NCI-H146 treated with DMSO at 0.1 percent for 48 hours (cell line): ENCODE measurements around the gene DRAP1.

Experiments used
- DNase-seq: peaks from one replicate; lab custom pipeline; 2025; ENCODE audit not compliant: unreplicated experiment; lab: John Stamatoyannopoulos, UW

The DRAP1 gene

DNA sequence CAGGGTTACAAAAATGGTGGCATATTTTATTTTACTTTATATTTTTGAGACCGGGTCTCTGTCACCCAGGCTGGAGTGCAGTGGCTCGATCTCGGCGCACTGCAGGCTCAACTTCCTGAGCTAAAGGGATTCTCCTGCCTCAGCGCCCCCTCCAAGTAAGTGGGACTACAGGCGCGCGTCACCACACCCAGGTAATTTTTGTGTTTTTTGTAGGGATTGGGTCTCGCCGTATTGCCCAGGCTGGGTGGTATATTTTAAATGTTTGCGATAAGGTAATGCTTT lies 18.4 kb upstream of the DRAP1 start:
- DNase-seq = no peak

DNA sequence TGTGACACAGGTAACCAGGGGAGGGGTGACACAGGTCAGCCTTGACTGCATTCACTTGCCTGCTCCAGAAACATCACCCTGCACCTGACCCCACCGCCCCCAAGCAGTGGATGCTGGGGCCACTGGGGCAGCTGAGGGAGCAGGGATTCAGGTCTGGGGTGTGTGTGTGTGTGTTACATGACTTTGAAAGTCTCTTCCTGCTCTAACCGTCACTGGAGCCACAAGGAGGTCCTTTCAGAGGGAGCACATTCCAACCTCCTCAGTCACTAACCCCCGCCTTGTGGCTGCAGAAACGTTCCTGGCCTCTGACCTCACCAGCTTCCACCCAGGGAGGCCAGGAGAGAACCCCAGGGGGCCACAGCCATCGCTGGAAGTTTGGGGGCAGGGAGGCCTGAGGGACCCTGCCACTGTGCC lies 16.2 kb upstream of the DRAP1 start:
- DNase-seq = no peak

DNA sequence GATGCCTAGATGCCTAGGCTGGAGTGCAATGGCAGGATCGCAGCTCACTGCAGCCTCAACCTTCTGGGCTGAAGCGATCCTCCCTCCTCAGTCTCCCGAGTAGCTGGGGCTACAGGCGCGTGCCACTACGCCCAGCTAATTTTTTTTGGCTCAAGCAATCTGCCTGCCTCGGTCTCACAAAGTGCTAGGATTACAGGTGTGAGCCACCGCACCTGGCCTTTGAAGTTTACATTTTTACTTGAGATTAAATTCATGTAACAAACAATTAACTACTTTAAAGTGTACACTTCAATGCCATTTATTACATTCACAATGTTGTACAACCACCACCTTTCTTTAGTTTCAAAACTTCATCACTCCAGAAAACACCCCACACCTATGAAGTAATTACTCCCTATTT lies 15.5 kb upstream of the DRAP1 start:
- no peak for DNase-seq

DNA sequence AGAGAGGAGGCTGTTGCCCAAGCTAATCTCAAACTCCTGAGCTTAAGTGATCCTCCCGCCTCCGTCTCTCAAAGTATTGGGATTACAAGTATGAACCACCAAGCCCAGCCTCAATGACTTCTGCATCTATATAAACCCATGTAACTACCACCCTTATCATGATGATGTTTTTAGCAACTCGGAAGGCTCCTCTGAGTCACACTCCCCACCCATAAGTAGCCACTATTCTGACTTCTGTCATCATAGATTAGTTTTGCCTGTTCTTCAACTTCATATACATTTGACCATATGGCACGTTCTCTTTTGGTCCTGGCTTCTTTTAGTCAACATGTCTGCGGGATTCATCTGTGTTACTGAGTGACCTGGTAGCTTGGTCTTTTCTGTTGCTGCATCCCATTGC lies 12.6 kb upstream of the DRAP1 start:
- no peak for DNase-seq

DNA sequence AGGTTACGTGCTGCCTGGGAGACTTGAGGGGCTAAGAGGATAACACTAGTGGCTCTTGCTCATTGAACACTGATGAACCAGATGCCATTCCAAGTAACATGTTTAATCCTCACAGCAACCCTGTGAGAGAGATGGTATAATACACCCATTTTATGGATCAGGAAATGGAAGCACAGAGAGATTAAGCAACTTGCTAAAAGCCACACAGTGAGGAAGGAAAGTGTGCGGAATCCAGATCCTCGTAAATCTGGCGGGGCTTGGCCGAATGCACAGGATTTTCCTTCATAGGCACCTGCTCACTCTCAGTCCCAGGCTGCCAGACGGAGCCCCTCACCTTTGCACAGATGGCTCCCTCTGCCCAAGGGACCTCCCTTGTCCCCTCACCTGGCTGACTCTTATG lies 11.3 kb upstream of the DRAP1 start:
- DNase-seq = no peak

DNA sequence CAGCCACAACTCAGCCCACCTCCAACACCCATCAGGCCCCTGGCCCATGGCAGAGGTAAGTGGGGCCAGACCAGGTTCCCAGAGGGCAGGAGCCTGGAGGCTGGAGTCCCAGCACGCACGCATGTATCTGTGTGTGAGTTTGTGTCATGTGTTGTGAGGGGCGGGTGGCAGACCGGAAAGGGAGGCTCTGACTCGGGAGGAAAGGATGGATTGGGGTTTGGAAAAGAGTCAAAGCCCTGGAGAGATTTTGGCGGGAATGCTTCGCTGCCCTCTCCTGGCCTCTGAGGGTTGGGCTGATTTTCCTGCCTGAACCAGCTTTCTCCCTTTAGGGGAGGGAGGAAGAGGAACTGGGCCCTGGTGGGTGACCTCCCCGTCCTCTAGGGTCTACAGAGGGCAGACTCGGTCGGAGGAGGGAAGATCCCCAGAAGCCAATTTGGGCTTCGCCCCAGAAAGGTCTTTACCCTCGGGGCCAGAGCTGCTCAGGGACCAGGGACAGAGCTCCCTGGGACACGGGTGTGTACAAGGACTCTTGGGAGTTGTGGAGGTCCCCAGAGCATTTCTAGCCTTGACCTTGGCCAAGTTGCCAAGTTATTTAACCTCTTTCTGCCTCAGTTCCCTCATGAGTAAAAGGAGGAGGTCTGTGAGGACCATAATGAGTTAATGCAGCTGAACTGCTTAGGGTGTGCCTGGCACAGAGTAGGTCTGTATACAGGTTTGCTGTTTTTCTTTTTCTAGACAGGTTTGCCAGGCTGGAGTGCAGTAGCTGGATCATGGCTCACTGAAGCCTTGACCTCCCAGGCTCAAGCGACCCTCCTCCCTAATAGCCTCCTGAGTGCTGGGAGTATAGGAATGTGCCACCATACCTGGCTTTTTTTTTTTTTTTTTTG lies 7.3 kb upstream of the DRAP1 start:
- DNase-seq = no peak

DNA sequence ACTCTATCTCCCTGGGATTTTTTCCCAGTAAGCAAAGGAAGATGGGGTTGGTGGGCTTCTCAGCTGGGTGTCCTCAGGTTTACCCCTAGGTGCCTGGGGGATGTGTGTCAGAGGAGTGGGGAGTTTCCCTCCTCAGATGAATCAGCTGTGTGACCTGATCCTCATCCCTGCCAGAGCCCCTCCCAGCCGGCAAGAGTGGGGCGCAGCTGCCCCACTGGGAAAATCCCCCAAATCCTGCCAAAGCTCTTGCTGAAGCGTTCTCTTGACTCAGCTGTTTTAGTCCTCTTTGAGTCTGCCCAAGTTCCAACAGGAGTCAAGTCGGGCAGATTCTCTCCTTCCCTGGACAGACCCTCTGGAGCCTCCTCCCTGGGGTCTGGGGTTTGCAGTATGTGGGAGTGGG lies 6.4 kb upstream of the DRAP1 start:
- no peak for DNase-seq

DNA sequence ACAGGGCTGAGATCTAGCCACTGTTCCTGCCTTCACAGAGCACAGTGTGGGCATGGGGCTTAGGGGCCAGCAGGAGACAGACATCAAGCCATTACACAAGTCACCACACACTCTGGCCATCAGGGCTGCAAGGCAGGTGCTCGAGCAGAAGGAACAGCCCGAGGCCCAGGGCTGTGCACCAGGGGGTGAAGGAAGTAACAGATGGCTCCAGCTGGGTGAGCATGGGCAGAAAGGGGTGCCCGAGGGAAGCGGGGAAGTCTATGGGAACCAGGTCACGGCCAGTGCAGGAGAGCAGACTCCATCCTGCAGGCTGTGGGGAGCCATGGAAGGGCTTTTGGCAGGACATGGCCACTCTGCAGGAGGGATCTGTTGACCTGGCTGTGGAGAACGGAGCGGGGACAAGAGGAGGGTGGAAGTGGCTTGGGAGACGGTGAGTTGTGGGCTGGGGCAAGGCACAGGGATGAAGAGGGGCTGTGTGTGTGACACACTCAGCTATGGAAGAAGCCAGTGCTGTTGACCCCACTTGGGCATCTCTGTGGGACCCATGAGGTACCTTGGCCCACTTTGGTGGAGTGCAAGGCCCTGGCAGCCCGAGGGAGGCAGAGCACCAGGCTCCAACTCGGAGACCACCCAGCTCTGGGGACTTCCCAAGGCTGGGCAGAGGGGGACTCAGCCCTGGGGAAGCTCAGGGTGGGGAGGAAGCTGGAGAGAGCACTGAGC lies 4.0 kb upstream of the DRAP1 start:
- DNase-seq = no peak

DNA sequence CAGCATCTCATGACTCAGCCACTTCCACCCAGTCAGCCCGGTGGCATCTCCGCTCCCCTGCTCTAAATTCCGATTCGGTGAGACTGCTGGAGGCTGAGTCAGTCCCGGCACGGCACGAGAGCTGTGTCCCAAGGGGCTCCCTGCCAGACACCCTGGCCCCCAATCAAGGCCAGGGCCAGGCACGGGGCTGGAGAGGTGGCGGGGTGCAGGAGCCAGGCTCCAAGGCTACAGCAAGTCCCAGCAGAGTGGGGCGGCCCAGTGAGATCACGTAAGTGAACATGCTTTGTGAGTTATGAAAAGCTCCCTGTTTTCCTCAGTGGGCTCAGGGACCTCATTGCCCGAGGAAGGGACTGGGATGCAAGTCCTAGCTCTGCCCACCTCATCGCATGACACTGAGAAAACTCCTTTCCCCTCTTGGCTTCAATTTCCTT lies 3.4 kb upstream of the DRAP1 start:
- no peak for DNase-seq

DNA sequence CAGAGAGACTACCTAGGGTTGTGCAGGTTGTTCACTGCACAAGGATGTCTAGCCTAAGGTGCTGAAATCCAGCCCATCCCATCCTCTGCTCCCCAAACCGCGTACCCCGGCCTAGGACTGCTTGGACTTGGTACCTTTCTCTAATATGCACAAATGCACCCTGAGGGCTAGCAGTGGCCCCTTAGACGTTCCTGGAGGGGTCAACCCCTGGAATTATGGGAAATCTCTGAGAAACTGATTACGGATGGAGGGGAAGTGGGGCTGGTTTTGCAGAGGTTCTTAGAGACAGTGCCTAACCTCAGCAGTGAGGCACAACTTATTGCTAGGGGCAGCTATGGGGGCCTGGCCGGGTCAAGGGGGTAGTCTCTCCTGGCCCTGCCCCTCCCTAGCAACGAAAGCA lies 2.8 kb upstream of the DRAP1 start:
- DNase-seq = no peak

DNA sequence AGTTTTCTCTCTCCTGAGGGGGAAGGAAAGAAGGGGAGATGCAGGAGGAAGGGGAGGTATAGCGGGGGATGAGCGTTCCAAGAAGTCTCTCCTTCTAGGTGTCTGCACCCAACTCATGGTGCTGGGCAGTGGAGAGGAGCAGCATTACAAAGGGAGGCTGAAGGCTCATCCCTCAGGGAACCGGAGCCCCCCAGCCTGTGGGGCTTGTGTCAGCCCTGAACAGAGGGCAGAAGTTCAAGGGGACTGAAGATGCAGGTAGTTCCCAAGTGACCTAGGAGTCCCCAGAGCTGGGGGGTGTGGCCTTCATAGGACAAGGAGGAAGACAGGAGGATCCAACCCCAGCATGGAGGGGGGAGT lies 2.2 kb upstream of the DRAP1 start:
- DNase-seq = no peak

DNA sequence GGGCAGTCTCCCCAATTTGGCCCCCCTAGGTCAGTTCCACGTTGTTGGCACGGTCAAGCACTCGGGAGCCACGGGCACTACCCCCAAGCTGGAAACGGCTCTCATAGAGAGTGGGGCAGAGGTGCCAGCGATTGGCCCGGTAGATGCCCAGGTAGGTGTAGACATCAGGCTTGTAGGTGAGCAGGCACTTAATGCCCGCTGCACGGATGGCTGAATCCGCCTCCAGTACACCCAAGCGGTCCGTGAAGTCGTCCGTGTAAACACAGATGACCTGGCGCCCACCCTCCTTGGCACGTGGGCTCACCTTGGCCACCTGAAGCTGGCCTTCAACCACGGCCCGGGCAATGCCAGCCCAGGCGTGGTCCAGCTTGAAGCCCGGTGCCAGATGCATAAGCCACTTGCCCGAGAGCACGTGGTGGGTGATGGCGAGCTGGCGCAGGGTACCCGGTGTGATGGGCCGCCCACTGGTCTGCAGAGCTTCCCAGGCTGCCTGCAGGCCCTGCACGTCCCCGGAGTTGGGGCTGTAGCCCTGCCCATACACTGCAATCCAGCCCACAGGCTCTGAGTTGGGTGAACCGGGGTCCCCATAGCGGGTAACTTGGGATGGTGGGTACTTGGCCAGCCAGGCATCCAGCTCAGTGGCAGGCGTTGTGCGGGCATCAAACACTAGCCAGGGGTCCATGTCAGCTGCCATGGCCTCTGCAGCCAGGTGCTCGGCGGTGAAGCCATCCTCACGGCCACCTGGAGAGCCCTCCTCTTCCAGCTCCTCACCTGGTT lies 1.6 kb upstream of the DRAP1 start:
- DNase-seq = no peak

DNA sequence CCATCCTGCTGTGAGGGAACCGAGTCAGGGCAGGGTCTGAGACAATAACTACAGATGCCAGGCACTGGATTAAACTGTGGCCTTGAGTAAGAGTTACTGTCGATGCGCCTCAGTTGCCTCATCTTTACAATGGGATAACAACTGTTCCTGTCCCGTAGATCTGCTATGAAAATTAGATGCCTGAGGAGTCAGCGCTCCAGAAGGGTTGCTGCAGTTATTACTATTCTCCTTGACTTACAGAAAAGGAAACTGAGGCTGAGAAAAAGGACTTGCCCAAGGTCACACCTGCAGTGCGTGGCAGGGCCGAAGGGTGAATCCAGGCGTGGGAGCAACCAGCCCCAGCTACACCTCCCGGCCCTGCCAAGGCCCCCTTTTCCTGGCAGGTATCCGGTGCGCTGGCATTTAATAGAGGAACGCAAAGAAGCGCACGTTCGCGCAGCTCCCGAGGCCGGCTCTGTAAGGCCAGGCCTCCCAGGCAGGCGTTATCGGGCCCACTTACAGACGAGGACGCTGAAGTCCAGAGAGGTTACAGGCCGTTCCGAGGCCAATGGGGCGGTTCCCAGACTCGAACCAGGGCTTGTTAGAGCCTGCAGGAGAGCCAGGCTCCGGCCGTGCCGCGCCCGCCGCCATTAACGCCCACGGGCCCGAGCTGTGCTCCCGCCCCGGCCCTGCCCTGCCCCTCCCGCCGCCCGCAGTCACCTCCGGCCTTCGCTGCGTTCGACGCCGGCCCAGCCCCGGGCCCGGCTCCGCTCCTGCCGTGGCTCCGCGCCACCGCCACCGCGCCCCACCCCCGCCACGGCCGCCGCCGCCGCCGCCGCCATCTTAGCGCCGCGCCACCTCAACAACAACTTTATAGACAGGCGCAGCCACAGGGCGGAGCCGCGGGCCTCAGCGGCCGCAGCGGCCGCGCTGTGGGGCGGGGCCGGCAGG lies 750 bp upstream of the DRAP1 start, which contains the start of gene C11orf68:
Gene C11orf68 (minus strand): TSS at position 852 of the 930 bp plus-strand sequence. CDS start 31 bp downstream, at position 821.
- peak; percentile 23 for DNase-seq

DNA sequence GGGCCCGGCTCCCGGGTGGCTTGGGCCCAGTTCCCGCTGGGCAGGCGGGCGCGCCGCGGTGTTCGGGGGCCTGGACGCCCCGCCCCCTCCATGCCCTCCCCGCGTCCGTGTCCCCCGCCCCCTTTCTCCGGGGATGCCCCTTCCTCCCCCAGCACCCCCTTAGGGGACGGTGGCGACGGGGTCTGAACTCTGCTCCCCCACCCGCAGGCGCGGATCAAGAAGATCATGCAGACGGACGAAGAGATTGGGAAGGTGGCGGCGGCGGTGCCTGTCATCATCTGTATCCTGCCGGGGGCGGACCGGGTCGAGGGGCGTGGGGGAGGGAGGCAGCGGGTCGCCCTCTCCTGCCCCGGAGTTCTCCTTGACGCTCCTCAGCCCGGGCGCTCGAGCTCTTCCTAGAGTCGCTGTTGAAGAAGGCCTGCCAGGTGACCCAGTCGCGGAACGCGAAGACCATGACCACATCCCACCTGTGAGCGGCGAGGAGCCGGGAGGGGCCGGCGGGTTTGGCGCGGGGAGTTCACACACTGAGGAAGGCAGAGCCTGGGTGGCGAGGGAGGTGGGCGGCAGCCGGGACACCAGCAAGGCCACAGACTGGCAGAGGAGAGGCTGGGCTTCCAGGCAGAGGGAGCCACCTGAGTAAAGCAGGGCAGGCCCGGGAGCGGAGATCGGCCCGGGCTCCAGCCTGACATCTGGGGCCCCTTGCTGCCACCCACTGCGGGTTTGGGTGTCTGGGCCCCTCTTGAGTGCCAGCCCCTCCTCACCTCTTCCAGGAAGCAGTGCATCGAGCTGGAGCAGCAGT lies 546 bp downstream of the DRAP1 start:
- DNase-seq = no peak

DNA sequence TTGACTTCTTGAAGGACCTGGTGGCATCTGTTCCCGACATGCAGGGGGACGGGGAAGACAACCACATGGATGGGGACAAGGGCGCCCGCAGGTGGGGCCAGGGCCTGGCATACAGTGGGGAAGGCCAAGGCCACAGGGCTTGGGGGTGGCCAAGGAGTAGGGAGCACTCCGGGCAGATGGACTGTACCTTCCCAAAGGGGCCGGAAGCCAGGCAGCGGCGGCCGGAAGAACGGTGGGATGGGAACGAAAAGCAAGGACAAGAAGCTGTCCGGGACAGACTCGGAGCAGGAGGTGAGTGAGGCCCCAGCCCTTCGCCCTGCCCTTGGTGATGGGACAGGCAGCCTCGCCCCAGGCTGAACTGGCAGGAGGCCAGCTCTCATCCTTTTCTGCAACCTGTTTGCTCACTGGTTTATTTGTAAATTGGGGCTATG lies 1.2 kb downstream of the DRAP1 start:
- DNase-seq = no peak

DNA sequence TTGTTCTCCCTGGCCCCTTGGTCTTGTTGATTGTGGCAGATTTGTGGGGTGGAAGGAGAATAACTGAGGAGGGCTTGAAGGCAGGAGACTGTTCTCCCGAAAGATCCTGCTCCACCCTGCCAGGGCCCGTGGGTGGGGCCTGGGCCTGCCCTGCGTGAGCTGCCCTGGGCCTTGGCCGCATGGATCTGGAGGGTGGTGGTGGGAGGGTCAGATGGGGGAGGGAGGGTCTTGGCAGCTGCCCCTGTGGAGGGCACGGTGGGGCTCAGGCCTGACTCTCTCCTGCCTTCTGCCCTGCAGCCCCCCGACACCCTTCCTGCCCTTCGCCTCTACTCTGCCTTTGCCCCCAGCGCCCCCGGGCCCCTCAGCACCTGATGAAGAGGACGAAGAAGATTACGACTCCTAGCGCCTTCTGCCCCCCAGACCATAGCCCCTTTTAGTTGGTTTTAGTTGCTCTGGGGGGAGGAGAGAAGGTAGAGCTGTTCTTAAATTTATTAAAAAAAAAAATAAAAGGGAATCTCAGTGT lies 1.9 kb downstream of the DRAP1 start:
- DNase-seq = no peak

DNA sequence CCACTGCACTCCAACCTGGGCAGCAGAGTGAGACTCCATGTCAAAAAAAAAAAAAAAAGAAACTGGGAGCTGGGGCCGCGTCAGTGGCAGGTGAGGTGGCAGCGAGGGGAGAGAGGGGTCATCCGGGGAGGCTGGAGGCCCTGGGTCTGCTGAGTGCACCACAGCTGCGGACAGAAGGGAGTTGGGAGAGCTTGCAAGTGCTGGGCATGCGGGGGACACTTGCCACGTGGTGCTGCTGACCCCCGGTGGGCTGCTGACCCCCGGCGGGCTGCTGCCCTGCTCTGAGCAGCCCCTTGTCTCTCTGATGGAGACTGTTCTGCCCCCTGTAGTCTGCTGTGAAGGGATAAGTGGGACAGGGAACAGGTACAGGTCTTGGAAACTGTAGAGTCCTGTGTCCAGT lies 2.6 kb downstream of the DRAP1 start:
- no peak for DNase-seq

DNA sequence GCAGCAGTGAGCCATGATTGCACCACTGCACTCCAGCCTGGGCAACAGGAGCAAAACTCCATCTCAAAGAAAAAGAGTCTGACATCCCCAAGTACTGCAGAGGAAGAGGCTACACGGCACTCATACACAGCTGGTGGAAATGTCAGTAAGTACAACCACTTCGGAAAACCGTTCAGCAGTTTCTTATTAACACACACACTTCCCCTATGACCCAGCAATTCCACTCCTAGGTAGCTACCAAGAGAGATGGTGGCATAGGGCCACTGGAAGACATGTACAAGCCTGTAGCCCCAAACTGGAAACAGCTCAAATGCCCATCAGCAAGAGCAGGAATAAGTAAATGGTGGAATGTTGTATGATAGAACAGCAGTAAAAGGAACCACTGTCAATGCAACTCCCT lies 3.3 kb downstream of the DRAP1 start:
- no peak for DNase-seq

DNA sequence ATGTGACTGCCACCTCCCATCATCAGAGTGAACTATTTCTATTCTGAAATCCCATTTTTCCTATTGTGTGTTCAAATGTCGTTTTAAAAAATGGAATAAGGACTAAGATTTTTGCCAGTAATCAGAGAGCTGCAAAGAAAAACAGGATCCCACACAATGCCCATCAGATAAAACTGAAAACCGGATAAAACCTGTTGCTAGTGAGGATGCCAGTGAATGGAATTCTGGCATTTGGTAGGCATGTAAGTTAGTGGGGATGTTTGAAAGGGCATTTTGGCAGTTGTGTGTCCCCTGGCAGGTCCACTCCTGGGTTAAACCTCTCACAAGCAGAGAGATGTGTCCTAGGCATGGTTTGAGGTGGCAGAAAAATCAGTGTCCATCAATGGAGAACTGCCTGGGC lies 6.2 kb downstream of the DRAP1 start:
- DNase-seq = no peak

DNA sequence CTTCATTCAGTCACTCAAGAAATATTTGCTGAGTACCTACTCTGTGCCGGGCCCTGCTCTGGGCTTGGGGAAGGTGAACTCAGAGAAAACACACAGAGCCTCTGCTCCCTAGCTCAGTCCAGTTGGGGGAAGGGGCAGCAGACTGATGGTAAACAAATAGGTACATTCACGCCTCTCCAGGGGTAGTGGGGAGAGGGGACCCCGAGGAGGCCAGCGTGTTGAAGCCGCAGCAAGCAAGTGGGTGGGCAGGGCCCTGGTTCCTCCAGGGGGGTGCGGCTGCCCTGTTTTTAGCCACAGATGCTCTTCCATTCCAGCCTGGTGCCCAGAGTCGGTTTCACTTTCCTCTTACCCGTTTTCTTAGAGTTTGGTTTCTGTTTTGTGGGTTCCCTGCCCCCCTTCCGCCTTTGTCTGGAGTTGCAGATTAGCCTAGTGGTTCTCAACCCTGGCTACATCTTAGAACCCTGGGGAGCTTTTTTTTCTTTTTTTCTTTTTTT lies 8.7 kb downstream of the DRAP1 start:
- DNase-seq = no peak
